GM12892 (cell line): ENCODE data around the gene PPP3R2. TPM values are rescaled to one million over a fixed set of nuclear protein-coding genes. Genes with fewer than 3 reads are reported as not detected.

Experiments
- DNase-seq: peaks from one replicate; pipeline ENCODE4 v3.0.0; 2011; ENCODE audit not compliant: insufficient read length
- FAIRE-seq: peaks from 2 replicates; lab custom pipeline; 2011; peaks lifted over from hg19 to GRCh38; lab: Jason Lieb, UNC
- POLR2A ChIP-seq: IDR thresholded peaks from 2 replicates; pipeline ENCODE4 v1.6.1; 2011; ENCODE audit warnings: low read depth, low read length, control low read depth
- POLR2AphosphoS5 ChIP-seq: IDR thresholded peaks from 2 replicates; pipeline ENCODE4 v1.6.1; 2011; ENCODE audit warnings: low read depth, low read length, control low read depth
- TAF1 ChIP-seq: IDR thresholded peaks from 2 replicates; pipeline ENCODE4 v1.6.1; 2011; ENCODE audit warnings: low read depth, mild to moderate bottlenecking, control low read depth, low read length, borderline replicate concordance
- polyA plus RNA-seq: library from polyadenylated mRNA; unstranded; fragments of >200 nt; gene quantifications from one replicate; pipeline ENCODE4 v1.2.1, GENCODE V29; 2012; ENCODE audit warnings: missing spikeins, inconsistent platforms; ENCODE audit not compliant: missing spikeins

PPP3R2 gene
- not detected for polyA plus RNA-seq

- DNase-seq (no peak), FAIRE-seq (no peak)
- no peak for TF ChIP-seq POLR2AphosphoS5
- no peak for TF ChIP-seq POLR2A
- TF ChIP-seq TAF1: no peak
These were observed at the start of gene PPP3R2 for GRCh38 chr9:101594796-101595195. Gene PPP3R2 (minus strand): TSS chr9:101594969. CDS start chr9:101594921, 48 bp downstream.

GRCh38 chr9:101639785-101640665 is 45.3 kb upstream of the PPP3R2 start:
- no peak for DNase-seq
- FAIRE-seq: no peak

GRCh38 chr9:101639311-101639710 is 44.5 kb upstream of the PPP3R2 start:
- TF ChIP-seq POLR2AphosphoS5 (no peak), TAF1 (no peak), POLR2A (no peak)
- FAIRE-seq (no peak), DNase-seq (no peak)

More at GRCh38 chr9:101639785-101640665, 45.3 kb upstream of the PPP3R2 start:
- TF ChIP-seq TAF1: no peak
- no peak for TF ChIP-seq POLR2A
- TF ChIP-seq POLR2AphosphoS5: no peak

- TF ChIP-seq POLR2A (no peak), TAF1 (no peak), POLR2AphosphoS5 (no peak)
- no peak for FAIRE-seq
- no peak for DNase-seq
These were observed 41.5 kb upstream of the PPP3R2 start for GRCh38 chr9:101636247-101636646.

- FAIRE-seq (no peak), DNase-seq (no peak)
- no peak for TF ChIP-seq POLR2AphosphoS5
- no peak for TF ChIP-seq TAF1
- no peak for TF ChIP-seq POLR2A
These were observed 40.7 kb upstream of the PPP3R2 start for GRCh38 chr9:101635473-101635872.

GRCh38 chr9:101634741-101635409 is 40.1 kb upstream of the PPP3R2 start:
- no peak for FAIRE-seq
- no peak for DNase-seq

GRCh38 chr9:101632611-101633010 is 37.8 kb upstream of the PPP3R2 start:
- FAIRE-seq (no peak), DNase-seq (no peak)
- TF ChIP-seq POLR2A (no peak), TAF1 (no peak), POLR2AphosphoS5 (no peak)

More at GRCh38 chr9:101634741-101635409, 40.1 kb upstream of the PPP3R2 start:
- no peak for TF ChIP-seq POLR2A
- TF ChIP-seq POLR2AphosphoS5: no peak
- TF ChIP-seq TAF1: no peak

GRCh38 chr9:101631892-101632291 is 37.1 kb upstream of the PPP3R2 start:
- no peak for TF ChIP-seq POLR2AphosphoS5
- no peak for TF ChIP-seq POLR2A
- no peak for TF ChIP-seq TAF1
- DNase-seq (no peak), FAIRE-seq (no peak)

GRCh38 chr9:101629636-101630035 is 34.9 kb upstream of the PPP3R2 start:
- DNase-seq (no peak), FAIRE-seq (no peak)

GRCh38 chr9:101628173-101628572 is 33.4 kb upstream of the PPP3R2 start:
- FAIRE-seq: no peak
- no peak for TF ChIP-seq POLR2AphosphoS5
- no peak for TF ChIP-seq TAF1
- TF ChIP-seq POLR2A: no peak
- DNase-seq: no peak

More at GRCh38 chr9:101629636-101630035, 34.9 kb upstream of the PPP3R2 start:
- TF ChIP-seq TAF1 (no peak), POLR2AphosphoS5 (no peak), POLR2A (no peak)

GRCh38 chr9:101626295-101626694 is 31.5 kb upstream of the PPP3R2 start:
- DNase-seq (no peak), FAIRE-seq (no peak)
- no peak for TF ChIP-seq TAF1
- no peak for TF ChIP-seq POLR2A
- TF ChIP-seq POLR2AphosphoS5: no peak
